HG02885 (cell line): ENCODE data around the gene FER.
"Not testable (repeated sequence)": the region's sequence is repeated elsewhere in the genome, so short reads cannot be mapped to it uniquely, and the experiment has no call there.

Source experiments
- ATAC-seq: cut with Tn5 transposase; IDR thresholded peaks from one replicate; pipeline ENCODE4 v1.9.1; 2021; ENCODE audit warnings: mild to moderate bottlenecking; ENCODE audit not compliant: unreplicated experiment, poor library complexity

FER gene

DNA sequence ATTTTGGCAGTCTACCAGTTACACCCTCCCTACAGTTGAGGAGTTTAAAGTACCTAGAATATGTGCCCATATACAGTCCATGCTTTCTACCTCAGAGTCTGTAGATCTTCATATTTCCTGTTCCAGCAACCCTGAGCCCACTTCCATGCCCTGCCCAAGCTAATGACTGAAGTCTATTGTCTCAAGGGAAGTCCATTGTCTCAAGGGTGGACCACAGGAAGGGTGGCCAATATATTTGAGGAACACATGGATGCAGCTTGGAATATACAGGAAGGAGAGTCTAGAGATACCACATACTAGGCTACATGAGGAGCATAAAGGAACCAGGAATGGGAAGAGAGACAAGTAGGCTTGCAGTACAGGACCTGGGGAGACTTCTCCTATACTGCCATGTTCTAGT lies 274.4 kb downstream of the FER start:
- no peak for ATAC-seq

DNA sequence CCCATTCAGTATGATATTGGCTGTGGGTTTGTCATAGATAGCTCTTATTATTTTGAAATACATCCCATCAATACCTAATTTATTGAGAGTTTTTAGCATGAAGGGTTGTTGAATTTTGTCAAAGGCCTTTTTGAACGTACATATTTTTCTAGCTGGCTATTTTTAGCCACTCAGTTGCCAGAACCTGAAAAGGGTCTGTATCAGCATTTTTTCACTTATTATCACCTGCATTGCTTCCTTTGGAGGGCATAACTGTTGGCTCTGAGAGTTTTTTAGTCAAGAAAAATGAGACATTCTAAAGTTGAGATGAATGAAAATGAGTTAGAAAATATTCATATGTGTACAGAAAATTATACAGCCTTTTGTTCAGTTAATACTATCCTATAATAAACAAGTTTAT lies 278.0 kb downstream of the FER start:
- ATAC-seq, result not testable (repeated sequence)

DNA sequence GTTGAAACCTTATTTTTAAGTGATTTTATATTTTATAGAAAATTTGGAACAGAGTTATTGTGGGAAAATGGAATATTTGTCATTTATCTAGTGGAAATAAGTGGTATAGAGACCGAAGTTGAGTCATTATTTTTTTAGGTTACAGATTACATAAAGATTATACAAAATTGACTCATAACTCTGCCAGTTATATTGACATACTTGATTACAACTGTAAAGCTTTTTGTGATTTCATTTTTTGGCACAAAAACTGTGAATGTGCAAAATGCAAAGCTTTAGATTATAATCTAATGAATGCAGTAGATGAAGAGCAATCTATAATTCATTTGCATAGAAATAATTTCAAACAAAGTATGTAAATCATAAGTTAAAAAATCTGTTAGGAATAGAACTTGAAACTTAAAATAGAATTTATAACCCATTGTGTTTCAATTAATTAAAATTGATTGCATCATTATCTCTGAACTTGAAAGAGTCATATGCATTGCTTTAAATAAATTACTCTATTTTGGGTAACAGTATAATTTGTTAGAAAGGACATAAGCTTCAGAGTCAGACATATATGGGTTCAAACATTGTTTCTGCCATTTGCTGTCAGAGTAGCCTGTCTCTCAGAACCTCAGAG lies 280.4 kb downstream of the FER start:
- no peak for ATAC-seq

DNA sequence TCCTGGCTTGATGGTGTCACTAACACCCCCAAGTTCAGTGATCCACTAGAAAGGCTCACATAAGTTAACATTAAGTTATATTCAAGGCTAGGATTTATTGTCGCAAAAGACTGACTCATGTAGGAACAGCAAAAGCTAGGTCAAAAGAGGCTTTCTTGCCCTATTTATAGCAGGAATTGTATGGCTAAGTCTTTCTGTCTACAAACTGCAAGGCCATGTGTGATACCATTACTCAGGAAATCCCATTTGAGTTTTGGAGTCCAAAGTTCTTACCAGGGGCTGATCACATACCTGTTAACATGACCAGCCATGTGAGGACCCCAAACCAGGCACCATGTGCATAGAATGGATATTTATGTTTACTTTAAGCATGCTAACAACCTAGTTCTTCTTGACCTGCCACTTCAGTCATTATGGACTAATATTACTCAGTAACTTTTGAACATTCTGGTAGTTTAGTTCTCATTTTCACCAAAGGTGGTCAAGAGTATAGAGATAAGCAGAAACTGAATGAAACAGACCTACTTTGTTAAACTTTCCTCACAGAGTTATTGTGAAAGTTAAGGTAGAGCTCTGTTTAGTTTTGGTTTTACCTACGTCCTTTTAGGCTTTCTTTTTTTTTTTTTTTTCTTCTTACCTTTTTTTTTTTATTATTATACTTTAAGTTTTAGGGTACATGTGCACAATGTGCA lies 281.1 kb downstream of the FER start:
- peak; percentile 81 for ATAC-seq

GRCh38 chr5:109029847-109030246 lies 282.1 kb downstream of the FER start:
- no peak for ATAC-seq

DNA sequence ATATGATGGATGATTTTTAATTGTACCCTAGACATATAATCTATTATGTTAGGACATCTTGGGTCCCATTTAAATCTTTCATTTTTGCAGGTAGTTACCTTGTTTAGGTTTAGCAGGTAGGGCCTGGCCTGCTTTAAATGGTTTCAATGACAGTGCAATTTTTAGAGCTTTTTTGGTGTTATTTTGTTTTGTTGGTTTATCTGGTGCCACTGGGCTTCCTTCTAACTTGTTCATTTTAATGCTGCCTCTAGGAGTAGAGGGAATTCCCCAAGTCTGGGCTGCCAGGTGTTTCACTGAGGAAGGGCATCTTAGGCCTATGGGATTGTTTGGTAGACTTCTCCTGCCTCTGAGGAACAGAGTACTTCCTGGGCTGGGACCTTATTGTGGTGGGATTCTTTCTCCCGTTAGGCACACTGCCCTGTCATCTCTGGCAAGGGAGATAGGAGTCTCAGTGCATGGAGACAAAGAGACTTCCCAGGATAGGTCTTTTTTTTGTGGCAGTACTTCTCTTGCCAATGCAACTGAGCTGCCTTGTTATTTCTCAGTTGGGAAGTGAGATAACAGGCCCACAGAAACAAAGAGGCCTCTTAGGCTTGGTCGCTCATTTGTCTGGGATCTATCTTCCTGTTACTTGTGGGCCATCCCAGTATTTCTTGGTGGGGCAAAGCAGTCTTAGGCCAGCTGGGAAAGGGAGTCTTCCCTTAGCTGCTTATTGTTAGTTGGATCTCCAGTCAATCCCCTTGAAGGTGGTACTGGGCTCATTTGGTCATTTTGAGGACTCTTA lies 282.9 kb downstream of the FER start:
- ATAC-seq, result no peak

- ATAC-seq, result peak; percentile 59
These were observed 286.6 kb downstream of the FER start for GRCh38 chr5:109034306-109034705.

DNA sequence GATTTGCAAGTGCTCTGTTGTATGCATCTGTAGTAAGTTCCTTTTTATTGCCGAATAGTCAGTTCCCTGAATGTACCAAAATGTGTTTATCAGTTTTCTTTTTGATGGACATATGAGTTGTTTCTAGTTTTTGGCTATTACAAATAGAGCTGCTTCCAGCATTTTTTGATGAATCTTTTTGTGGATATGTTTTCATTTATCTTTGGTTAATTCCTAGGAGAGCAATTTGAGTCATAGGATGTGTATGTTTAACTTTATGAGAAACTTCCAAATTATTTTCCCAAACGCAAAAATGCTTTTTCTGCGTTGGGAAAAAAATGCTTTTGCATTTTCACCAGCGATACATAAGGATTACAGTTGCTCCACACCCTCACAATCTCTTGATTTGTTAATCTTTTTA lies 287.7 kb downstream of the FER start:
- no peak for ATAC-seq

GRCh38 chr5:109038209-109038840 lies 290.6 kb downstream of the FER start:
- ATAC-seq, result no peak

GRCh38 chr5:109041317-109041716 lies 293.6 kb downstream of the FER start:
- ATAC-seq, result no peak

- ATAC-seq, result no peak
These were observed 298.0 kb downstream of the FER start for GRCh38 chr5:109045710-109046109.

DNA sequence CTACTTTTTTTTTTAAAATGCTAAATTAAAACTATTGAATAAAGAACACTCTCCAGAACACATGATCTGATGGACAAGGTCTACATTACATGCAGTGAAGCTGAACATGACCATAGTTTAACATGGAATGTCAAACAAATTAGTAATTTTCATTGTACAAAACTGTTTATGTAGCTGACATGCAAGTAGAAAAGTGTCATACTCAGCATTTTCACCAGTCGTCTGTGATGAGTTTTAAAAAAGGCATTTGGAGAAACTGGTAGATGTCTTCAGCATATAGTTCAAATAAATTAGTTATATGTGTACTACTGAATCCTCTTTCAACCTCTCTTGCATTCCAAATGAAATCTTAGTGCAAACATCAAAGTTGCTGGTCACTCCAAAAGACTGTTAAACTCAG lies 301.9 kb downstream of the FER start:
- ATAC-seq, result no peak

GRCh38 chr5:109050321-109050720 lies 302.6 kb downstream of the FER start:
- not testable (repeated sequence) for ATAC-seq

GRCh38 chr5:109052216-109052615 lies 304.5 kb downstream of the FER start:
- not testable (repeated sequence) for ATAC-seq

GRCh38 chr5:109053995-109054417 lies 306.3 kb downstream of the FER start:
- peak; percentile 75 for ATAC-seq

- ATAC-seq, result no peak
These were observed 312.8 kb downstream of the FER start for GRCh38 chr5:109060378-109061025.

DNA sequence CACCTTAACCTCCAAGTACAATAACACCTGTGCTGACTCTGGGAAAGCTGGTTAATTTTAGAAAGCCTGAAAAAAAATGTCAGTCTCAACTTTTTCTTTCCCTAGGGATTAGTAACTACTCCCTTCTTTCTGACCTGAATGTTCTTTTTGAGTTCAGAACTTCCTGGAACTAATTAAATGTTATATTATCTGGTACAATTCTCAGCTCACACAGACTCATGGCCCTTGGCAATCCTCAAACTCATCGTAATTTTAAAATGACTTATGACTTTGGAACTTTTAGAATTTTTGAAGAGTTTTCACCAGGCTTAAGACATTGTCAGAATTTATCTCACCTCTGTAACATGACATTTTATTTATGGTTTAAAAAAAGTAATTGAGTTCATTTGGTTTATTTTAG lies 315.0 kb downstream of the FER start:
- no peak for ATAC-seq

DNA sequence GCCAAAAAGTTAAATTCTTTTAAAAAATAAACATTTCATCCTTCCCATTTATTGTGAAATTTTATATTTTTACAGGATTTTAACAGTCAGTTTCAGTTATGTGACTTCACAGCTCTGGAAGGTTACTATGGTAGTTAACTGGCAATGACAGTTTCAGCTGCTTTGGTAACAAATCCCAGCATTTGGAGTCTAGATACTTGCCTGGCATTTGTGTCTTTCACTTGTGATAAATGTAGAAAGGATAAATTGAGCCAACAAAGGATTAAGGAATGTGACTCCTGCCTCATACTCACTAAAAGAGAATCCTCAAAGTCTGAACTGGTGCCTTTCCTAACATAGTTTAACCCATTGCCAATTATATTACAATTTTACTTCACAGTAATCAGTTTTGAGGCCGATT lies 315.5 kb downstream of the FER start:
- ATAC-seq, result no peak

DNA sequence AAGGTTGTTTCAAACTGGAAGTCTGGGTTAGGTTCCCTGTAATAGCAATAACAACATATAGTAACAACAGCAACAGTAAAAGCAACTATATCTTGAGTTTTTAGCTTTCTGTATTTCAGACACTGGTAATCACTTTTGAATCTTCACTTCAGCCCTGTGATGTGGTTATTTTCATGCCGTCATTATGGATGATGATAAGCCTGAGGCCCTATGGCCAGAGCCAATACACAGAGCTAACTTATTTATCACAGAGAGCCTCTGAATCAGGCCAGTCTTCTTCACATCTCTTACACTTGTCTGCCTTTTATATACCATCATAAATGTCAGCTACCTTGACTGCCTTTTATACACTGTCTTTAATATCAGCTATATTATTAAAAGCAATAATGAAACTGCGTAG lies 329.0 kb downstream of the FER start:
- ATAC-seq, result no peak

DNA sequence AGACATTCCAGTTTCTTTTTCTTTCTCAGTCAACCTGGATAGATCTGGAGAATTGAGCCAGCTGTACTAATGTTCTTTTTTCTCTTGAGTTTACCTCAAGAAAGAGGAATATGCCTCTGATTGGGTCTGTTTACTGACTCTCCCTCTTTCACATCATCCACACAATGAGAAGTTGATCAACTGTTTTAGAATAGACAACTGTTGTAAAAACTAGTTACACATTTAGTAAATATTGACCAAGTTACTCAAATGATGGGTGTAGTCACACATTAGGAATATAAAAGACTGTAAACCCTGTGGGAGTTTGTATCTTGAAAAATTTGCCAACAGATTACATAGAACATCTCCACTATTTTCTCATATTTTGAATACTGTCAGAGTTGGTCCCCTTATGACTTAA lies 330.8 kb downstream of the FER start:
- ATAC-seq, result no peak
